ENCODE results near the gene ANKRD27.
"Not testable (repeated sequence)": the region's sequence is repeated elsewhere in the genome, so short reads cannot be mapped to it uniquely, and the experiment has no call there.

ANKRD27 gene

DNA sequence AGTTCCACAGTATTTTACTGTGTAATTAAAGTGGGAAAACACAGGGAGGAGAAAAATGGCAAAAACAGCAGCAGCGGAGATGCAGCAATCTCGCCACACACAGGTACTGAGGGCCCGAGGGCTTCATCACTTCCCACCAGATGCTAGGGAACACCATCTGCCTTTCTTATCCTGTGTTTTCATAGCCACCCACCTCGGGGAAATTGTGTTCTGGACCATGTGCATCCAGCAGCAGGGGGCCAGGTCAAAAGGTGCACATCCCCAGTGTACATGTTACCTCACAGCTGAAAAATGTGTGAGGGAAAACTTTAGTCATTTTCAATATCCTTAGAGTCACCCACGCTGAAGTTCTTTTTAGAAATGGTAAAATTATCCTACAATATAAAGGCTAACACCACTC is 63.8 kb downstream of the ANKRD27 start:
- no peak for DNase-seq (ENCODE audit: extremely low read depth in 1 of 2, low read depth in 1 of 2)

DNA sequence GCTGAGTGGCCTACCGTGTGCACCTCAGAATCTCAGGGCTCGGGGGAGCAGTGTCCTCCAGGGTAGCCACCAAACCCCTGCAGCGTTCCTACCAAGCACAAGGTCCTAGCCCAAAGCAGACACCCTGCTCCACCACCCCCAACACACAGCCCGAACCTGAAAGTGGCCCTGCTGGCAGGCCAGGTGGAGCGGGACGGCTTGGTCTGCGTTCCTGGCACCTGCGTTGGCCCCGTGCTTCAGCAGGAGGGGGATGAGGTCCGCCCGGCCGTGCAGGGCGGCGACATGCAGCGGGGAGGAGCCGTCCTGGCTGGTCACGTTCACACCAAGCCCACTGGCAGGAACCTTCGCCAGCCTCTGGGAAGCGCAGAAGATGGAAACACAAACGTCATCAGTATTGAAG is 67.5 kb downstream of the ANKRD27 start:
- DNase-seq (ENCODE audit: extremely low read depth in 1 of 2, low read depth in 1 of 2) = no peak

DNA sequence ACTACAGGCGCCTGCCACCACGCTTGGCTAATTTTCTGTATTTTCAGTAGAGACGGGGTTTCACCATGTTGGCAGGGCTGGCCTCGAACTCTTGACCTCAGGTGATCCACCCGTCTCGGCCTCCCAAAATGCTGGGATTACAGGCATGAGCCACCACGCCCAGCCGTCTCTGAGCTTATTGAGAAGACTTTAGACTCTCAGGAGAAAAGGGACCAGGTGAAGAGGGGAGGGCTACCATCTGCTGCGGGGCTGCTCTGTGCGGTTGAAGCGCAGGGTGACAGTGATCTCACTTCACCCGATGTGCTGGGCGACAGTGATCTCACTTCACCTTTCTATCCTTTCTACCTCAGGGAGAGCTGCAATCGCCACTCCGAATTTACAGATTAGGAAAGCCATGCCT is 68.7 kb downstream of the ANKRD27 start:
- DNase-seq (ENCODE audit: extremely low read depth in 1 of 2, low read depth in 1 of 2) = no peak

DNA sequence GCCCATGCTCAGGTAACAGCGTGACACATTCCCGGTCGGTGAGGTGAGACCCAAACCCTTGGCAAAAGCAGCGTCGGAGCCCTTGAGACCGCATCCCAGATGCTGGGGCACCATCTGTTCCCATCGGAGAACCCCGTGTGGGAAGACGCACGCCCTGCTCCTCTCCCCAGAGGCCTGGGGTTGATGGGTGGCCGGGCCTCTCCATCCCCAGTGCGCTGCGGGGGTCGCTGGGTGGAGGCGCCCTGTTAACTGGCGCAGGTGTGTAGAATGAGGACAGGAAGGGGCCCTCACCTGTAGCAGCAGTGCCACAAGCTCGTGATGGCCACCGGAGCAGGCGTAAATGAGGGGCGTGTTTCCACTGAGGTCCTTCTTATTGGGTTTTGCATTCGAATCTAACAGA is 69.4 kb downstream of the ANKRD27 start:
- no peak for DNase-seq (ENCODE audit: extremely low read depth in 1 of 2, low read depth in 1 of 2)

DNA sequence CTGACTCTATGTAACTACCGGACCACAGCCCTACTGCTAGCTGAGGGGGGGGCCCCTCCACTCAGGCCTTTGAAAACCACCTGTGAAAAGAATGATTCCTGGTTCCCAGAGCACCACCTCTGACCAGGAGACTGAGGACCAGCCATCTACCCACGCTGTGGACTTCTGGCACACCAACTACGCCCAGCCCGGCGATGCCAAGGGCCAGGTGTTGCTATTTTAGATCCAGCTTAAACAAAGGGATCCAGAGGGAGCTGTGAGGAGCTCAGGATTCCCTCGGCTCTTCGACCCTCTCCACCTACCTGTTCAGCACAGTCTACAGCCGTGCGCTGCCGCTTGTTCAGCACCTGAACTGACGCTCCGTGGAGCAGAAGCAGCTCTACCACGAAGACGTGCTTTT is 71.0 kb downstream of the ANKRD27 start:
- DNase-seq (ENCODE audit: extremely low read depth in 1 of 2, low read depth in 1 of 2) = no peak

DNA sequence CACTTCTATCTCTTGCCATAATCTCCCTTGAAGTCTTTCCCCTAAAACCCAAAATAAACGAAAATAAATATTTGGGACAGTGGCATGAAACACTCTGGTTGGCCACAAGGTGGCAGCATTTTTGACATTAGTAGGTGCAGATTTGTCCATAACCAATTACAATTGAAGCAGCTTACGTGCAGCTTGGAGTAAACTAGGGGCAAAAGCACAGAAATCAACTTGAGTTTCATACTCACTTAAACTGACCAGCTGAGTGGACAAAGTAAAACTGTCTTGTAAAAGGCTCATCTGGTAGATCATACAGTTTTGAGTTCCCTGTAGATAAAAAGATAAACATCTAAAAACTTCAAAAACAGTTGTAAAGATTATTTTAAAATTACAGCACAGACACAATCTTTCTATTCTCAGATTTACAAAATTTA is 75.2 kb downstream of the ANKRD27 start:
- DNase-seq (ENCODE audit: extremely low read depth in 1 of 2, low read depth in 1 of 2) = peak in 1 of 2 donors; percentile 4

DNA sequence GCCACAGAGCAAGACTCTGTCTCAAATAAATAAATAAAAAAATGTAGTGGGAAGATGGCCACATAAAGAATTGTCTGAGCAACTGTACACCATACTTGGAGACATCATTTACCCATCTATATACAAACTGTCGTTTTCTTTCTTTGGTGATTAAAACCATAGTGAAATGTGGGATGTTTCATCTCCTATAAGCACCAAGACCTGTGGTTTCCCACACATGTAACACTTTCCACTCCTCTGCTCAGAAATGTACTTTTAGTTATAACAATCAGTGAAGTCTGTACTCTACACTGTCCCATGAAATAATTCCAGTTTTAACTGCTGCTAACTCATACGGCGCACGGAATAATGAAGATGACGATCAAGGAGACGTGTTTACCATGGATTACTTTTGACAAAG is 75.7 kb downstream of the ANKRD27 start:
- DNase-seq (ENCODE audit: extremely low read depth in 1 of 2, low read depth in 1 of 2) = no peak

DNA sequence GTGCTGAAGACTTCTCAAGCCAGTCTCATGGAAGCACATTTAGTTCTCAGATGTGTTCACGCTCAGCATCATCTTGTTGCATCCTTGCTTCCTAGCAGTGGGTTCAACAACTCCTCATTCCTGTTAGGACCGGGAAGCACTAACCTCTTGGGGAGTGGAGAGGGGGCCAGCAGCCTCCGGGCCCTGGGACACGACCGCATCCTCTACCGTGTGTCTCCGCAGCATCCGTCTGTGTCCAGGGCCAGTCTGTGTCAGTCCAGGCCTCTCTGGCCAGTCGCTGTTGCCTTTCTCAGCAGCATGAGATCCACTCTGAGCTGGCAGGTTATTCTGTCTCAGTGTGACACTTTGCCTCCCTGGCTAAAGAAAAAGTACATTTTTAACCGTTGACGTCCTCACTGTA is 77.0 kb downstream of the ANKRD27 start:
- no peak for DNase-seq (ENCODE audit: extremely low read depth in 1 of 2, low read depth in 1 of 2)

DNA sequence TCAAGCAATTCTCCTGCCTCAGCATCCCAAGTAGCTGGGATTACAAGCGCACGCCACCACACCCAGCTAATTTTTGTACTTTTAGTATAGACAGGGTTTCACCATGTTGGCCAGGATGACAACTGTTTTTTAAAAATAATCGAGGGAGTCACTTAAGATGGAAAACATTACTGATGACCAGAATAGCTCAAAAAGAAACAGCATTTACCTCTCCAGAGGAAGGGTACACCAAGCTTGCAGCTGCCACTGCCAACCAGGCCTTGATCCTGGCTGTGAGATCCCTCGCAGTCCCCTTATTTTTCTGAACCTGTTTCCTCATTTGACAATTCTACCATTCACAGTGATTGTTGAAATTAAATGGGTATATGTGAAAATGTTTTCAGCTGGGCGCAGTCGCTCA is 79.5 kb downstream of the ANKRD27 start:
- DNase-seq (ENCODE audit: extremely low read depth in 1 of 2, low read depth in 1 of 2) = no peak

DNA sequence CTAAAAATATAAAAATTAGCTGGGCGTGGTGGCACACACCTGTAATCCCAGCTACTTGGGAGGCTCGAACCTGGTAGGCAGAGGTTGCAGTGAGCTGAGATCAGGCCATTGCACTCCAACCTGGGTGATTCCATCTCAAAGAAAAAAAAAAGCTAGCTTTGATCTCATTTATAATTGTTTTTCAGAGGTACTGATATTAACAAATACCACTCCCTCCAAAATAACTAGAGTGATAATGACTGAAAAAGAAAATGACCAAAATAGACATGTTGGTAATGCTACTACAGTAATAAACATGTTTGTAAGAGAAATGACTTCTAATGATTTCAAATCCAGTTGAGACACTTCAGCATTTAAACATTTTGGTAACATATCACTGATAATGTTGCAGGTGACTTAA is 81.0 kb downstream of the ANKRD27 start:
- DNase-seq (ENCODE audit: extremely low read depth in 1 of 2, low read depth in 1 of 2) = no peak

DNA sequence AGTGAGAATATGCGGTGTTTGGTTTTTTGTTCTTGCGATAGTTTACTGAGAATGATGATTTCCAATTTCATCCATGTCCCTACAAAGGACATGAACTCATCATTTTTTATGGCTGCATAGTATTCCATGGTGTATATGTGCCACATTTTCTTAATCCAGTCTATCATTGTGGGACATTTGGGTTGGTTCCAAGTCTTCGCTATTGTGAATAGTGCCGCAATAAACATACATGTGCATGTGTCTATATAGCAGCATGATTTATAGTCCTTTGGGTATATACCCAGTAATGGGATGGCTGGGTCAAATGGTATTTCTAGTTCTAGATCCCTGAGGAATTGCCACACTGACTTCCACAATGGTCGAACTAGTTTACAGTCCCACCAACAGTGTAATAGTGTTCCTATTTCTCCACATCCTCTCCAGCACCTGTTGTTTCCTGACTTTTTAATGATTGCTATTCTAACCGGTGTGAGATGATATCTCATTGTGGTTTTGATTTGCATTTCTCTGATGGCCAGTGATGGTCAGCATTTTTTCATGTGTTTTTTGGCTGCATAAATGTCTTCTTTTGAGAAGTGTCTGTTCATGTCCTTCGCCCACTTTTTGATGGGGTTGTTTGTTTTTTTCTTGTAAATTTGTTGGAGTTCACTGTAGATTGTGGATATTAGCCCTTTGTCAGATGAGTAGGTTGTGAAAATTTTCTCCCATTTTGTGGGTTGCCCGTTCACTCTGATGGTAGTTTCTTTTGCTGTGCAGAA is 87.1 kb downstream of the ANKRD27 start:
- not testable (repeated sequence) for DNase-seq (ENCODE audit: extremely low read depth in 1 of 2, low read depth in 1 of 2)

DNA sequence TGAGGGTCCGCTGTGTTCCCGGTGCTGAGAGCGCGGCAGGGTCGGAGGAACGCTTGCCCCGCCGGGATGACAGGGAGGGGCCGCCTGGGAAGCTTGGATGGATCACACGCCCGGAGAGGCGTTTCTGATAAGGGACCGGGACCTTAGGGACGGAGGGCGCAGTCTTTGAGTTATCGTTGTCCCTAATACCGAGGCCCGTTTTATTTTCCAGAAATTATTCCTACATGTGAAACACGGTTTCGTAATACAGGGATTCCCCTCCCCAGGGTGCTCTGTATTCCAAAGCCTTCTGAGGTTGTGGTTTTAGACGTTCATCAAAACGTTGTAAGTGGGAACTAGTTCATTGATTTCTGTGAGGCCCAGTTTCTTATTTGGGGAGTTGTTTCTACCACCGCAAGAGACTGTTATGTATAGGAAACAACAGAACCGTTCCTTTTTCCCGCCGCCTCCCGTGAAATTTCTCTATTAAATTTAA is 93.2 kb downstream of the ANKRD27 start:
- DNase-seq (ENCODE audit: extremely low read depth in 1 of 2, low read depth in 1 of 2) = no peak

DNA sequence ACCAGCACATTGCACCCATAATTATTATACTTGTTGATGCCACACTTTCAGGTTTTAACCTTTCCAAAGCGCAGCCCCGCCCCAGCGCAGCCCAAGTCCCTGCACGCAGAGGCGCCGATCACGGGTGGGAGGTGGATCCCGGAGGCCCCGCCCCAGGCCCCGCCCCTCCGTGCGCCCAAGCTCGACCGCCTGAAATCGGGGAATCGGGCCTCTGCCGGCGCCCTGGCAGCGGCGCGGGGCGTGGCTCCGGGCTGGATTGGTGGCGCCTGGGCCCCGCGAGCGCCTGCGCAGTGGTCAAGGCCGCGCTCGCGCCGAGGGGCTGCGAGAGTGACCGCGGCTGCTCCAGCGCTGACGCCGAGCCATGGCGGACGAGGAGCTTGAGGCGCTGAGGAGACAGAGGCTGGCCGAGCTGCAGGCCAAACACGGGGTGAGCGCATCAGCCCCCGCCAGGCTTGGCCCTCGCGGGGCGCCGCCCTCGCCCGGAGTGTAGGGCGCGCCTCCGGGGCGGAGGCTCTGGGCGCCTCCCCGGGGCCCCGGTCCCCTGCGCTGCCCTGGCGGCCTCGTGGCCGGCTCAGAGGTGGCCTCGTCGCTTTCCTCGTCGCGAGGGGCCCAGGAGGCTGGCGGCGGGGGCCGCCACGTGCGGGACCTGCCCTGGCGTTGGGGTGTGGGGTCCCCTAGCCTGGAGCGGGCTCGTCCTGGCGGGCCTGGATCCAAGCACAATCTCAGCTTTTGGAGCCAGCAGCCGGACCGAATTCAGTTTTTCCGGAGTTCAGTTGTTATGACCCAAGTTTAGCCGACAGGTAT is 93.9 kb downstream of the ANKRD27 start, which contains the start of gene PDCD5:
Gene PDCD5, plus strand, starts transcription at position 290 of the 804 bp plus-strand sequence. Its CDS starts 72 bp downstream, at position 362.
- DNase-seq (ENCODE audit: extremely low read depth in 1 of 2, low read depth in 1 of 2) = peak; percentile 94 to 95

DNA sequence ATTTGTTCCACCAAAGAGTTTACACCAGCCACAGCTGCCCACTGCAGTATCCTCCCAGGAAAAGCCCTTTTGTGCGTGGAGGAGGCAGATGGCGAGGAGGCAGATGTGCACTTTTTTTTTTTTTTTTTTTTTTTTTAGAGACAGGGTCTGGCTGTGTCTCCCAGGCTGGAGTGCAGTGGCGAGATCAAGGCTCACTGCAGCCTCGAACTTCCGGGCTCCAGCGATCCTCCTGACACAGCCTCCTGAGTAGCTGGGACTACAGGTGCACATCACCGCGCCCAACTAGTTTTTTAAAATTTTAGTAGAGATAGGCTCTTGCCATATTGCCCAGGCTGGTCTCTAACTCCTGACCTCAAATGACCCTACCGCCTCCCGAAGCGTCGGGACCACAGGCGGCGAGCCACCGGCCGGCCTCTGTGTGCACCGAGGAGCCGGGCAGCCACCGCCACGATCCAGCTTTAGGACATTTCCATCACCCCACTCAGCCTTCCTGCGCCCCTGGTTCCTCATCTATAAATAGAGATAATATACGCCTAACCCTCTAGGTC is 94.6 kb downstream of the ANKRD27 start:
- DNase-seq (ENCODE audit: extremely low read depth in 1 of 2, low read depth in 1 of 2) = no peak

DNA sequence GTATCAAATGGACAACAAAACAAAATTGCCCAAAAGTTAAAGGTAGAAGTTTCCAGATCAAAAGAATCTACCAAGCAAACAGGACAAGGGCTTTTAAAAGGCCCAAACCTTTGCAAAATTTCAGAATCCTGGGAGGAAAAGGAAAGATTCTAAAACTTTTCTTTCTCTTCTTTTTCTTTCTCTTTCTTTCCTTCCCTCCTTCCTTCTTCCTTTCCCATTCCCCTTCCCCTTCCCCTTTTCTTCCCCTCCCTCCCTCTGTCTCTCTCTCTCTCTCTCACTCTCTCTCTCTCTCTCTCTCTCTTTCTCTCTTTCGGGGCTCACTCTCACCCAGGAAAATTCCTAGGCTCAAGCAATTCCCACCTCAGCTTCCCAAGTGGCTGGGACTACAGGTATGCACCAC is 98.2 kb downstream of the ANKRD27 start:
- no peak for DNase-seq (ENCODE audit: extremely low read depth in 1 of 2, low read depth in 1 of 2)

DNA sequence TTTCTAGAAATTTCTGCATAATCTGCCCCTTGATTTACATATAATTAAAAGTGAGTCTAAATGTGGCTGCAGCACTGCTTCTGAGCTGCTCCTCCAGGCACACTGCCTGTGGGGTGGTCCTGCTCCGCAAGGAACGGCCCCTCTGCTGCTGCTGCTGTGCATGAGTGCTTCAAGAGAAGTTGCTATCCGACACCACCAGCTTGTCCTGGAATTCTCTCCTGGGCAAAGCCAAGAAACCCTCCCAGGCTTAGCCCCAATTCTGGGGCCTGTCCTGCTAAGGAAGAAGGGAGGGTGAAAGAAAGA is 101.5 kb downstream of the ANKRD27 start:
- DNase-seq (ENCODE audit: extremely low read depth in 1 of 2, low read depth in 1 of 2) = no peak

DNA sequence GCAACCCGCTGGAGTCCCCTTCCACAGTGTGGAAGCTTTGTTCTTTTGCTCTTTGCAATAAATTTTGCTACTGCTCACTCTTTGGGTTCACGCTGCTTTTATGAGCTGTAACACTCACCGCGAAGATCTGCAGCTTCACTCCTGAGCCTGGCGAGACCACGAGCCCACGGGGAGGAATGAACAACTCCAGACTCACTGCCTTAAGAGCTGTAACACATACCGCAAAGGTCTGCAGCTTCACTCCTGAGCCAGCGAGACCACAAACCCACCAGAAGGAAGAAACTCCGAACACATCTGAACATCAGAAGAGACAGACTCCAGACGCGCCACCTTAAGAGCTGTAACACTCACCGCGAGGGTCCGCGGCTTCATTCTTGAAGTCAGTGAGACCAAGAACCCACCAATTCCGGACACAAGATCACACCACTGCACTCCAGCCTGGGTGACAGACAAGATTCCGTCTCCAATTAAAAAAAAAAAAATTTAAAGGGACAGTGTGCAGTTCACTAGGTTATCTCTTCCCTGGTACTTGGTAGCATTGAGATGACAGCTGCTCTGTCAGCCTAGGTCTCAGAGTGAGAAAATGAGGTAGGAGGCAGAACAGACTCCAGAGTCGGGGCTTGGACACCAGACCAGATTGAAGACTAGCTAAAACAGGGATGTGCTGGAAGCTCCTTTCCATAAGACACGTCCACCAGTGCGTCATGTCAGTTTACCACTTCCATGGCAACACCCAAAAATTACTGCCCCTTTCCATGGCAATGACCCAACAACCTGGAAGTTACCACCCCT is 102.1 kb downstream of the ANKRD27 start:
- not testable (repeated sequence) for DNase-seq (ENCODE audit: extremely low read depth in 1 of 2, low read depth in 1 of 2)

DNA sequence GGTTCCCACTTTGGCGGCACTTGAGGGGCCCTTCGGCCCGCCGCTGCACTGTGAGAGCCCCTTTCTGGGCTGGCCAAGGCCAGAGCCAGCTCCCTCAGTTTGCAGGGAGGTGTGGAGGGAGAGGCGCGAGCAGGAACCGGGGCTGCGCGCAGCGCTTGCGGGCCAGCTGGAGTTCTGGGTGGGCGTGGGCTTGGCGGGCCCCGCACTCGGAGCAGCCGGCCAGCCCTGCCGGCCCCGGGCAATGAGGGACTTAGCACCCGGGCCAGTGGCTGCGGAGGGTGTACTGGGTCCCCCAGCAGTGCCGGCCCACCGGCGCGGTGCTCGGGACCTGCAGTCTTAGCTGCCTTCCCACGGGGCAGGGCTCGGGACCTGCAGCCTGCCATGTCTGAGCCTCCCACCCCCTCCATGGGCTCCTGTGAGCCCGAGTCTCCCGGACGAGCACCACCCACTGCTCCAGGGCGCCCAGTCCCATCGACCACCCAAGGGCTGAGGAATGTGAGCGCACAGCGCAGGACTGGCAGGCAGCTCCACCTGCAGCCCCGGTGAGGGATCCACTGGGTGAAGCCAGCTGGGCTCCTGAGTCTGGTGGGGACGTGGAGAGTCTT is 103.4 kb downstream of the ANKRD27 start:
- DNase-seq (ENCODE audit: extremely low read depth in 1 of 2, low read depth in 1 of 2) = not testable (repeated sequence)

DNA sequence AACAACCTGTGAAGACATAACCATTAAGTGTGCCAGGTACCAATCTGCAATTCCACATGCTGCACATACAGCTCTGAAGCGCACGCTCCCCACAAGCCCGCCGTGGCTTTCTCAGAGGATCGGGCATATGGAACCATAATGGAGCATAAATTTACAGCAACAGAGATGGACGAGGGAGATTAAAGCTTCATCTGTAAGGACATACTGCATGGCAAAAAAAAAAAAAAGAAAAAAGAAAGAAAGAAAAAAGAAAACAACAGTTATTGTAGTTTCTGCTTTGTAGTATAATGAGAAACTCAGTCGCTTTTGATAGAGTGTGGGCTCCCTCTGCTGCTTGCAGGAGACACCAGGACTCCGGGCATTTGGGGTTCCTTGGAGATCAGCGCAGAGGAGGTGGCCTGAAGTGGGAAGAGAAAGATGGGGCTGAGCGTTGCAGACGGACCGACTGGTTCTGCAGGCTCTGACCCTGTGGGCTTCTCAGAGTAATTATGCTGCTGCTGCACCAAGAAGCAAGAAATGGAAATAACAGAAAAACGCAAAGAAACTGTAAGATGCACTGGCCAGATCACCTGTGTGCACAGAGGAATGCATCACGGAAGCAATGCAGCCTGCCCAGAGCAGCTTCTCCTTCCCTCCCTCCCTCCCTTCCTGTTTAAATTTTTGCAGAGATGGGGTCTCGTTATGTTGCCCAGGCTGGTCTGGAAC is 104.7 kb downstream of the ANKRD27 start:
- DNase-seq (ENCODE audit: extremely low read depth in 1 of 2, low read depth in 1 of 2) = peak in 1 of 2 donors; percentile 18

DNA sequence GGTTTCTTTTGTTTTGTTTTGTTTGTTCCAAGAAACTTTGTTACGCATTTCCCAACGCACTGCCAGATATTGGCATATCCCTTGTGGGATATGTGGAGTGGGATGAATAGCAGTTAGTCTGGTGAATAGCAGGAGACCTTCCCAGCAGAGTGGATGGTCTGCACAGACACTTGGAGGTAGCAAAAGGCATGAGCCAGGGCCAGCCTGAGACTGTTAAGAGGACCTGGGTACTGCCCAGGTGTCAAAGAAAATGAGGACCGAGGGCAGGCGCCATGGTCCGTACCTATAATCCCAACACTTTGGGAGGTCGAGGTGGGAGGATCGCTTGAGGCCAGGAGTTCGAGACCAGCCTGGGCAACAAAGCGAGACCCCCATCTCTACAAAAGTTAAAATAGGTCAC is 107.5 kb downstream of the ANKRD27 start:
- no peak for DNase-seq (ENCODE audit: extremely low read depth in 1 of 2, low read depth in 1 of 2)
